Activated naive CD8-positive, alpha-beta T cell (primary cell): ENCODE results near the gene CPLX1.

Experiments
- H3K27ac Mint-ChIP-seq: one replicate; pipeline ENCODE4 v1.8.0; 2021; ENCODE audit warnings: mixed read lengths
- H3K27me3 Mint-ChIP-seq: one replicate; pipeline ENCODE4 v1.8.0; 2021; ENCODE audit warnings: mixed read lengths
- H3K36me3 Mint-ChIP-seq: one replicate; pipeline ENCODE4 v1.8.0; 2021; ENCODE audit warnings: mixed read lengths
- H3K4me1 Mint-ChIP-seq: one replicate; pipeline ENCODE4 v1.8.0; 2021; ENCODE audit warnings: low read depth, mixed read lengths
- H3K4me3 Mint-ChIP-seq: one replicate; pipeline ENCODE4 v1.8.0; 2021; ENCODE audit warnings: mild to moderate bottlenecking, mixed read lengths
- H3K9me3 Mint-ChIP-seq: one replicate; pipeline ENCODE4 v1.8.0; 2021; ENCODE audit warnings: low read depth, mixed read lengths

CPLX1 gene

GRCh38 chr4:845836-846251, 19.9 kb upstream of the CPLX1 start:
- no peak overlapping the region for H3K27ac Mint-ChIP-seq
- no peaks in the 10 kb centered on the region for H3K27me3 Mint-ChIP-seq
- no peaks in the 10 kb centered on the region for H3K9me3 Mint-ChIP-seq
- peaks cover 4% of the 10 kb centered on the region for H3K36me3 Mint-ChIP-seq
- H3K4me1 Mint-ChIP-seq, result no peaks in the 10 kb centered on the region
- no peak overlapping the region for H3K4me3 Mint-ChIP-seq

- Mint-ChIP-seq H3K9me3 (no peaks in the 10 kb centered on the region), H3K27me3 (no peaks in the 10 kb centered on the region), H3K27ac (no peak overlapping the region), H3K4me1 (no peaks in the 10 kb centered on the region), H3K4me3 (no peak overlapping the region), H3K36me3 (peaks cover 4% of the 10 kb centered on the region)
These were observed 19.4 kb upstream of the CPLX1 start for GRCh38 chr4:845233-845835.

GRCh38 chr4:844752-845232, 18.9 kb upstream of the CPLX1 start:
- H3K36me3 Mint-ChIP-seq, result peaks cover 4% of the 10 kb centered on the region
- H3K9me3 Mint-ChIP-seq, result no peaks in the 10 kb centered on the region
- H3K27me3 Mint-ChIP-seq, result no peaks in the 10 kb centered on the region

GRCh38 chr4:839675-840443, 13.9 kb upstream of the CPLX1 start:
- H3K9me3 Mint-ChIP-seq, result peaks cover 4% of the 10 kb centered on the region
- H3K27ac Mint-ChIP-seq, result no peak overlapping the region
- H3K36me3 Mint-ChIP-seq, result peaks cover 9% of the 10 kb centered on the region
- H3K4me3 Mint-ChIP-seq, result no peak overlapping the region
- H3K4me1 Mint-ChIP-seq, result no peaks in the 10 kb centered on the region
- no peaks in the 10 kb centered on the region for H3K27me3 Mint-ChIP-seq

More at GRCh38 chr4:844752-845232, 18.9 kb upstream of the CPLX1 start:
- H3K4me1 Mint-ChIP-seq, result no peaks in the 10 kb centered on the region
- no peak overlapping the region for H3K4me3 Mint-ChIP-seq
- H3K27ac Mint-ChIP-seq, result no peak overlapping the region

GRCh38 chr4:837772-838171, 11.8 kb upstream of the CPLX1 start:
- no peak overlapping the region for H3K27ac Mint-ChIP-seq
- H3K27me3 Mint-ChIP-seq, result no peaks in the 10 kb centered on the region
- H3K4me1 Mint-ChIP-seq, result no peaks in the 10 kb centered on the region
- no peak overlapping the region for H3K4me3 Mint-ChIP-seq
- peaks cover 4% of the 10 kb centered on the region for H3K9me3 Mint-ChIP-seq
- H3K36me3 Mint-ChIP-seq, result peaks cover 9% of the 10 kb centered on the region

GRCh38 chr4:836750-837301, 10.9 kb upstream of the CPLX1 start:
- peaks cover 4% of the 10 kb centered on the region for H3K9me3 Mint-ChIP-seq

GRCh38 chr4:836003-836511, 10.1 kb upstream of the CPLX1 start:
- Mint-ChIP-seq H3K4me3 (no peak overlapping the region), H3K27ac (no peak overlapping the region), H3K36me3 (peaks cover 7% of the 10 kb centered on the region), H3K4me1 (no peaks in the 10 kb centered on the region), H3K9me3 (peaks cover 4% of the 10 kb centered on the region), H3K27me3 (no peaks in the 10 kb centered on the region)

More at GRCh38 chr4:836750-837301, 10.9 kb upstream of the CPLX1 start:
- H3K4me1 Mint-ChIP-seq, result no peaks in the 10 kb centered on the region
- H3K4me3 Mint-ChIP-seq, result no peak overlapping the region
- H3K36me3 Mint-ChIP-seq, result peaks cover 9% of the 10 kb centered on the region
- no peak overlapping the region for H3K27ac Mint-ChIP-seq
- no peaks in the 10 kb centered on the region for H3K27me3 Mint-ChIP-seq

- Mint-ChIP-seq H3K36me3 (peaks cover 7% of the 10 kb centered on the region), H3K4me3 (no peak overlapping the region), H3K9me3 (peaks cover 4% of the 10 kb centered on the region), H3K27ac (no peak overlapping the region), H3K4me1 (no peaks in the 10 kb centered on the region), H3K27me3 (no peaks in the 10 kb centered on the region)
These were observed 9.4 kb upstream of the CPLX1 start for GRCh38 chr4:835148-836002.

GRCh38 chr4:834368-835147, 8.6 kb upstream of the CPLX1 start:
- Mint-ChIP-seq H3K36me3 (peaks cover 7% of the 10 kb centered on the region), H3K4me1 (no peaks in the 10 kb centered on the region), H3K4me3 (no peak overlapping the region), H3K27me3 (peaks cover 1% of the 10 kb centered on the region), H3K9me3 (peaks cover 4% of the 10 kb centered on the region), H3K27ac (no peak overlapping the region)

GRCh38 chr4:833731-834367, 7.9 kb upstream of the CPLX1 start:
- Mint-ChIP-seq H3K9me3 (peaks cover 4% of the 10 kb centered on the region), H3K4me1 (no peaks in the 10 kb centered on the region), H3K27me3 (peaks cover 3% of the 10 kb centered on the region), H3K27ac (no peak overlapping the region), H3K4me3 (no peak overlapping the region), H3K36me3 (peaks cover 6% of the 10 kb centered on the region)

- Mint-ChIP-seq H3K36me3 (peaks cover 4% of the 10 kb centered on the region), H3K27me3 (peaks cover 6% of the 10 kb centered on the region), H3K4me1 (no peaks in the 10 kb centered on the region), H3K9me3 (peaks cover 4% of the 10 kb centered on the region), H3K4me3 (no peak overlapping the region), H3K27ac (no peak overlapping the region)
These were observed 7.2 kb upstream of the CPLX1 start for GRCh38 chr4:833156-833555.

- H3K9me3 Mint-ChIP-seq, result peaks cover under 1% of the 10 kb centered on the region
- H3K27ac Mint-ChIP-seq, result no peak overlapping the region
- peaks cover 1% of the 10 kb centered on the region for H3K4me1 Mint-ChIP-seq
- H3K4me3 Mint-ChIP-seq, result no peak overlapping the region
- H3K36me3 Mint-ChIP-seq, result no peaks in the 10 kb centered on the region
- H3K27me3 Mint-ChIP-seq, result peaks cover 11% of the 10 kb centered on the region
These were observed 6.6 kb upstream of the CPLX1 start for GRCh38 chr4:832536-832935.

GRCh38 chr4:832108-832507, 6.2 kb upstream of the CPLX1 start:
- Mint-ChIP-seq H3K27me3 (peaks cover 11% of the 10 kb centered on the region), H3K36me3 (no peaks in the 10 kb centered on the region), H3K4me3 (no peak overlapping the region), H3K27ac (no peak overlapping the region), H3K4me1 (peaks cover 1% of the 10 kb centered on the region), H3K9me3 (no peaks in the 10 kb centered on the region)

- Mint-ChIP-seq H3K4me3 (no peak overlapping the region), H3K27ac (no peak overlapping the region), H3K36me3 (no peaks in the 10 kb centered on the region), H3K9me3 (no peaks in the 10 kb centered on the region), H3K4me1 (peaks cover 1% of the 10 kb centered on the region), H3K27me3 (peaks cover 11% of the 10 kb centered on the region)
These were observed 5.5 kb upstream of the CPLX1 start for GRCh38 chr4:831483-831805.
